ENCODE results near the gene UMODL1.

UMODL1 gene

DNA sequence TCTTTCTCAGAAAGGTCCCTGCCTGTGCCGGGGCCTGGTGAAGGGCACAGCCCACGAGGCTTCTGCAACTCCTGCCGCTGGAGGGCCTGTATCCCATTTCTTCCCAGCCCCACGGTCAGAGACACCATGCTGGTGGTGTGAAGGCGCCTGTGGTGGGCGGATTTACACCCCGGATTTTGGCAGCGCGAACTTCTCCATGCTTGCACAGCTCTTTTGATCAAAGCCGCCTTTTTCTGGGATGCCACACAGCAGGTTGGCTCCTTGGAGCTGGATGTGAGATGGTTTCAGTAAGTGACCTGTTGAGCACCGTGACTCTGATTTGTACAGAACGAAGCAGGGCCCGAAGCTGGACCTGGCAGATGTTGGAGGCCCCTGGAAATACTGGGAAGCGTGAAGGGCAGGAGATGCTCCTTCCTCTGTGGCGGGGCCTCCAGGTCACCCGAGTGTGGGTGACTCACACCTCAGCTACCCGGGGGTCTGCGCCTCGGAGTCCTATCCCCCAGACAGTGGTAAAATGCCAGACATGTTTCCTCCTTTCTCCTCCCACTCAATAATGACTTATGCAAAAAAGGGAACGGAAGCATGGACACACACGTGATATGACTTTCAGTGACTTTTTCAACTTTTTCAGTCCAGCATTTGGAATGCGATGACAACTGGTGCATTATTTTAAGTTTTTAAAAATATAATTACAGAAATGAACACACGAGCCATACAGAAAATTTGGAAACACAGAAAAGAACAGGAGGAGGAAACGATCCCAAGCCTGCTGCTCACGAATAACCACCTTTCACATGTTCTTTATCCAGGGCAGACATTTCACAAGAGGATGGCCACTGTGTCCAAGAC, 9.0 kb downstream of the UMODL1 start:
- no peak for DNase-seq

DNA sequence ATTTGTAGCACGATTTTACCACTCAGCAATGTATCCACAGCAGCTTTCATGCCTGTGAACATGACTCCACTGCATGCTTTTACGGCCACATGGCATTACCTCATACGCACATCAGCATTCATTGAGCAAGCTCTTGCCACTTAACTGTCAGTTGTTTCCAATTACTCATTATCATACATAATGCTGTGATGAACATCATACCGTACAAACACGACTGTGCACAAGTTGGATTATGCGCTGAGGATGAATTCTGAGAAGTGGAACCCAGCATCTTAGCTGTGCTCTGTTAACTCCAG, 9.6 kb downstream of the UMODL1 start:
- no peak for DNase-seq

DNA sequence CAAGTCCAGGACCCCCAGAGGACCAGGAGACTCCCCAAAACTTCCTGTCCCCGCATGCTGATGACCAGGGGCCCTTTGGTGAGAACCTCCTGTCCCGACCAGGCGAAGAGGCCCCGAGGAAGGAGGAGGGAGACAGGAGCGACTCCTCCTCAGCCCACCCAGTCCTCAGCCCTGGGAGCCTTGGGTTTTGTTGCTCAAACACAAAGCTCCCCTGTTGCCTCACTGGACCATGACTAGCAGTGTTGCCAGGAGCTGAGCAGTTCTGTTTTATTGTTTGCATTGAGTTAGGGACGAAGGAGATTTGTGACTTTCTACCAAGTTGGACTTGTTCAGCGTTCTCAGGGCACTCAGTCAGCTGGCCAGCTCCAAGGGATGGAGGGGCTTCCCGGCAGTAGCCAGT, 10.0 kb downstream of the UMODL1 start:
- DNase-seq: no peak

DNA sequence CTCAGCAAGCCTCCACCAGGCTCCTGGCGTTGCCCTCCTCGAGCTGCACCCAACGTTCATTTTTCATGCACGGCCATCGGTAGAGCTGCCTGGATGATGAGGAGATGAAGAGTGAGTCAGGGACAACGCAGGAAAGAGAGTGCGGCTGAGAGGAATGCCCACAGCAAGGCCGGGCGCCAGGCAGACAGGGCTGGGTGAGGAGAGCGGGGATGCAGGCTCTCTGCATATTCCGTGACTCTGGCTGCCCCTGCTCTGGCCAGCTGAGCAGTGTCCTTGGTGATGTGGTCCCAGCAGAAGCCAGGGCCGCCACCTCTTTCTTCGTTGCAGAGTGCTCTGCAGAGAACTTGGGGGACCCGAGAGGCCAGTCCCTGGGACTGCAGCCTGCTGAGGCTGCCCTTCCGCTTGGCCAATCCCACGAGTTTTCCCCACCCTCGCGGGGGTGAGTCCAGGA, 10.8 kb downstream of the UMODL1 start:
- no peak for DNase-seq

DNA sequence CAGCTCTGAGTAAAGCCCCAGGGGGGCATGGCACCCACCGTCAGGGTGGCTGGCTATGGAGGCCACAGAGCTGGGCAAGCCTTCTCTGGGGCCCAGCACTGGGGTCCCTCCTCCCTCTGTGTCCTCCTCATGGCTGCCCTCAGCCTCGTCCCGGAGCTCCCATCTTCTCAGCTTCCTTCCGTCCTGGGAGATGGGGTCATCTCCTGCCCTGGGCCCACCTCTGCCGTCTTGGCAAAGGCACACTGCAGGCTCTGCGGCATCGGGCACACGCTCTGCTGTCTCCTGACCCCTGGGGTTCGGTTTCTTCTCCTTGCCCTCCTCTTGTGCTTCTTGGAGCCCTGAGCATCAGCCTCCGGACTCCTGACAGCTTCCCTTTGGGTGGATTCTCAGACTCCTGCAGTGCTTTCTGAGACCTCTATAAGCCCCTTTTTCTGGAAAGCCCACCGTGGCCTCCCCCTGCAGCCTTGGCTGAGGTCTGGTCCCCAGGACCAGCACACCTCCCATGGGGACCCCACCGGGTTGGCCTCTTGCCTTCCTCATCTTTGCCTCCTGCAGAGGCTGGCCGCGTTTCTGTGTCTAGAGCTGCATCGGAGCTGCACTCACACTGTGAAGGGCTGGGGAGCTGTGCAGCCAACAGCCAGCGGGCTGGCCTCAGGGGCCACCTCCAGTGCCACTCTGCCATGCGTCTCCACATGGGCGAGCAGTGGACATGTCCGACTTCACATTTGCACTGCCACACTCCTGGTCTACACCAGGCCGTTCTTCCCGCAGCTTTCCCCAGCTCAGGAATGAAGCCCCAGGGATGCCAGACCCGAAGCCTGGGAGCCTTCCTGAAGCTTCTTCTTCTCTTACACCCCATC, 11.6 kb downstream of the UMODL1 start:
- no peak for DNase-seq

DNA sequence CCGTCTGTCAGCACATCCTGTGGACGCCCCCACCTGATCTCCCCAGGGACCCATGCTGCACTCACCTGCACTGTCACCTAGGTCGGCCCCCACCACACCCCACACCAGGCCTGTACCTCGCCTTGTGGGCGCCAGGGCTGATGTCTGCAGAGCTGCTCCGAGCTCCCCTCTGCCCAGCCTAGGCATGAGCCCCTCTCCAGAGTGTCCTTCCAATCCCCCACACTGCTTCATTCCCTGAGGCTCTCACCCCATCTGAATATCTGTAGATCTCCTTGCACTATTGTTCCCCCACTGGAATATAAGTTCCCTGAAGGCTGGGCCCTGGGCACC, 12.2 kb downstream of the UMODL1 start:
- DNase-seq: no peak

DNA sequence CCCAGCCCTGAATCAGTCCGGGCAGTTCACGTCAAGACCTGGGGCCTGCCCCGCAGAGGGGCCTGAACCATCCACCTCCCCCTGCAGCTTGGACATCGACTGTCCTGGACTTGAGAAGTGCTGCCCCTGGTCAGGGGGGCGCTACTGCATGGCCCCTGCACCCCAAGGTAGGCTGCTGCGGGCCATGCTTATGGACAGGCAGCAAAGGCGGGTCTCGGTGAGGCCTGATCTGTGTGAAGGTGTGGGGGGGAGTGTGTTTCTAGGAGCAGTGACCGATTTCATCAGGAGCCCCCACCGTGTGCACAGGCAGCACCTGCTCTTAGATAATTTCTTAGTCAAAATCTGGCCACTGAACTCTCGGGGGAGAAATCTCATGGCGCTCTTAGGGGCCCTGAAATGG, 13.0 kb downstream of the UMODL1 start:
- DNase-seq: no peak

DNA sequence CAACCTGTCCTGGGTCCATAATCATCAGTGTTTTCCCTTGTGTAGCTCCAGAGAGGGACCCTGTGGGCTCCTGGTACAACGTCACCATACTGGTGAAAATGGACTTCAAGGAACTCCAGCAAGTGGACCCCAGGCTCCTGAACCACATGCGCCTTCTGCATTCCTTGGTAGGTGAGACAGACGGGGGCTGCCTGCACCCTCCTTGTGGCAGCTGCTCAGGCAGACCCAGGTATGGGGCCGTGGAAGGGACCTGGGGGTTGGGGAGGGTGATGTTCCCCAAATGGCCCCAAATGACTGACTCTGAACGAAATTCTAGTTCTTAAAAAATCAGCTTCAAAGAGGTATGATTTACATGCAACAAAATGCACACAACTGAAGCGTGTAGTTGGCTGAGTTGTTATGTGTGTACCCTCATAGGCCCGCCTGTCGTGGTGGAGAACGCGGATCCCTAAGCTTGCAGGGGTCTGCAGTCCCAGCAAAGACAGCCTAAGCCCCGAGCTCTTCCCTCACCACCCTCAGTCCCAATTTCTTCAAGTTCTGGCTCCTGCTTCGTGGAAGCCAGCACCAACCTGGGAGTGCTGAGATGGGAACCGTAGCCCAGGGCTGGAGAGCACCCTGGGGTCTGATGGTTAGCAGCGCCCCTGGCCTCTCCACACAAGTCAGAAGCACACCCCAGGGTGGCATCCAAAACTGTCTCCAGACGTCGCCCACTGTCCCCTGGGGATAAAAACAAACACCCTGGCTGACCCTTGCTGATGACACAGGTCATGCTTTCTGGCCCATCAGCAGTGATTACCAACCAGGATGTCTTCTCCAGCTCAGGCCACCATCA, 14.3 kb downstream of the UMODL1 start:
- no peak for DNase-seq

DNA sequence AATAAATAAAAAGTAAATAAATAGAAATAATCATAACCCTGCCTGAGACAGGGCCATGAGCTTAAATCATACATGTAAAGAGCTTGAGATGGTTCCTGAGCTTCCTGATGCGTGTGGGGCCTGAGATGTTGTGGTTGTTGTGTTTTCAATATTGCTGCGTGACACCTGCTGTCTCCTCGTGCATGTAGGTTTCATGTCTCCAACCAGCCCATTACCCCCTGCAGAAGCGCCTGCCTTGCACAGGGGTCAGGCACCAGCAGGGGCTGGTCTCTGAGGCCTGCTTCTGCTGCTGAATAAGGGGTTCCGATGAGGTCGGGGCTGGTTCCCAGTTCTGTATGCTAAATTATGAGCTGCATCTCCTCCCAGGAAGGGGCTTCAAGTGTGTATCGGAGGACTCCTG, 15.9 kb downstream of the UMODL1 start:
- DNase-seq: no peak

DNA sequence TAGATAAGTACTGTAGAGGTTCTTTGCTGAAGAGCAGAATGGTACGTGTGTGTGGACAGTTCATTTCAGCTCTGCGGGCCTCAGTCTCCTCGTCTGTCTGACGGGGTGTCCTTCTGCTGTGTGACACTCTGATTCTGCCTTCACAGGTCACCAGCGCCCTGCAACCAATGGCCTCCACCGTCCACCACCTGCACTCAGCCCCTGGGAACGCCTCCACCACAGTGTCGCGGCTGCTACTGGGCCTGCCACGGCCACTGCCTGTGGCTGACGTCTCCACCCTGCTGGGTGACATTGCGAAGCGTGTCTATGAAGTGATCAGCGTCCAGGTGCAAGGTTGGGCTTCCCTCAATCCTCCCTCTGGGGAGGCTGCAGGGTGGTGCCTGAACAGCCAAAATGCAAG, 17.0 kb downstream of the UMODL1 start:
- no peak for DNase-seq

DNA sequence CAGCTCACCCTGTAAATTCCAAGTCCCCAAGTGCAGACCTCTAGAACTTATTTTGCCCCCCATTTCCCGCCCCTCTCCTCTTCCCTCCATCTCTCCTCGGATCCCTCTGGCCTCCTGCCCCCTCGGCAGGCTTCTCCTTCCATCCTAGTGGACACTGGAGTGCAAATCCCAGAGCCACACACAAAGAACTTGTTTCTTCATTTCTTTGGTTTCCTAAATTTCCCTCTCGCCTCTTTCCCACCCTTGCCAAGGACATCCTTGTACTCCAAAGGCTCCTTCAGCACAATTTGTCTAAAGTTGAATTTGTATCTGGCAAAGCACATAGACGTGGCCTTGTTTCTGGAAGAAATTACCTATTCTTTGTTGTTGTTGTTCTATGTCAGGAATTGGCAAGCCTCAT, 17.5 kb downstream of the UMODL1 start:
- no peak for DNase-seq

DNA sequence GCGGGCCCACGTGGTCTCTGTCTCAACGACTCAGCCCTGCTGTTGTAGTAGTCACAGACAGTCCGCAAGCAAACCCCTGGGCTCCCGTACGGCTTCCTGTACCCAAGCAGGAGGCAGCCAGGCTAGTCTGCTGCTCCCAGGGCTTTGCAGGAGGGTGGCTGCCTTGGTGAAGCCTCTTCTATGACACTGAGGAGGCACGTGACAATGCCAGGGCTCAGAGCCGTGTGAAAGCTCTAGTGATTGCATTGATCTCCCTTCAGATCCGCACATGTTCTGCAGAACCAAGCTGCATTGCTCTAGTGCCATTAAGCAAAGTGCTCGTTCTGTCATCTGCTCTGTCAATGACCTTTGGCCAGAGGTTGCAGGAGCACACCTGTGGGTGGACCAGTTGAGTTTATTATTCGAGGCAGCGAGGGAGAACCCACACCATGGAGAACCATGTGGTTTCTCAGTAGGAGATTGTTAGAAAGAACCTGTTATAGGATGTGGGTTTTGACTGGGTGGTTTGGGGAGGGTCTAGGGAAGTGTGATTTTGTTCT, 18.0 kb downstream of the UMODL1 start:
- DNase-seq: no peak

DNA sequence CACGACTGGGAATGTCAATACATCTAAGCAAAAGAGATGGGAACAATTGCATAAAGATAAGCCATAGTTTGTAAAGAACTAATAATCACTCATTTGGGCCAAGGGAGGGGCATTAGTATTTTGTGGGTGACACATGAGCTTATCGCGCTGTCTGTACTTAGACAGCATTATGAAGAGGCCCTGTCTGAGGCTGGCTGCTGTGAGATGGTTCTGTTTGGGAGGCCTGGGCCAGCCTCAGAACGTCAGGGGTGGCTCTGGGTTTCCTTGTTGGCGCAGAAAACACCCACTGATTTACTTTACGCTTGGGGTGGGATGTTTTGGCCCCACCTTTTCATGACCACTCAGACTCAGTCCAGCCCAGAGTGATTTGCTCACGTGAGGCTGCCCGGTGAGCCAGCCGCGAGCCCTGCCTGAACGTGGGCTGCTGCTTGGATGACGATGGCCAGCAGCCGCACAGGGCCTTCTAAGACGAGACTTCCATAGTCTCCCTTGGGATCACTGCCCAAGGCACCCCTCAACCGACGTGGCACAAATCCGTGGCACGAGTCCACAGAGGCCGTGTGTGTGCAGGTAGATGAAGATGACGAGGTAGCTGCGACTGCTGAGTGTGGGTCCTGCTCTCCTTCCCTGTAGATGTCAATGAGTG, 18.7 kb downstream of the UMODL1 start:
- no peak for DNase-seq

DNA sequence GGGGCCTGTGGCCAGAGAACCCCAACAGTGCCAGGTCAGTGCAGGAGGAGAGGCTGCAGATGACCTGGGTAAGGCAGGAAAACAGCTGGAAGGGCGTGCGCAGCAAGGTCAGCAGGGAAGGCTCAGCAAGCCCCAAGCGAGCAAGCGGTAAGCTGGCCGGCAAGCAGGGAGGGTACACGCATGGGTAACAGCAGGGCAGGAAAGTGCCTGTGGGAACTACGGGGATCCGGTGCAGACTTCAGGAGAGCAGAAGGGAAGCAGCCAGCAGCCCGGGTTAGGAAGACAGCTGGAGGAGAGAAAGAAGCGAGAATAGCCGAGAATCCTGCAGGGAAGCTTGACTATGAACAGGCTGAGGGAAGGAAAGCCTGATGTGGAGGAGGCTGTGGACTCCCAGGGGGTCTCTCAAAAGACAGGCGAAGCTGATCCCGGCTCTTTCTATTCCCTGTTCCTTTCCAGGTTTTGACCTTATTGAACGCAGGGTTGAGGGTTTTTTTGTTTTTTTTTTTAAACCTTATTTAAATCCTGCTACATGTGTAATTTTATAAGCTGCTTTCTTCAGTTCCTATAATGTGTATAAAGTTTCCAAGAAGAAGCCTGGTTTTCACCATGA, 20.9 kb downstream of the UMODL1 start:
- no peak for DNase-seq

DNA sequence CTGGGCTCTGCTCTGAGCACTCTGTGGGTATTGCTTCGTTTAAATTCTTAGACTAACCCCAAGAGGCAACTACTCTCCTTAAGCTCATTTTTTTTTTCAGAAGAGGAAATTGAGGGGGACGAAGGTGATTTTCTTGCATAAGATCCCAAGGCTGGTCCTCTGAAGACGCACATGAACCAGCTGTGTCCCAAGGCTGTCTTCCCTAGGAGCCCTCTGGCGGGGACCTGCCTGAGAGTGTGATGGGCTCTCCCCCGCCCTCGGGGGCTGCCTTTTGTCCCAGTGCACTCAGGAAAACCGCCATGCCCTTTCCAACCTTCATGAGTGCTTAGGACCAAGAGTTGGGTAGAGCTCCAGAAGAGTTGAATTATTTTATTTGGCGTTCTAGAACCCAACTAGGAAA, 21.7 kb downstream of the UMODL1 start:
- no peak for DNase-seq

DNA sequence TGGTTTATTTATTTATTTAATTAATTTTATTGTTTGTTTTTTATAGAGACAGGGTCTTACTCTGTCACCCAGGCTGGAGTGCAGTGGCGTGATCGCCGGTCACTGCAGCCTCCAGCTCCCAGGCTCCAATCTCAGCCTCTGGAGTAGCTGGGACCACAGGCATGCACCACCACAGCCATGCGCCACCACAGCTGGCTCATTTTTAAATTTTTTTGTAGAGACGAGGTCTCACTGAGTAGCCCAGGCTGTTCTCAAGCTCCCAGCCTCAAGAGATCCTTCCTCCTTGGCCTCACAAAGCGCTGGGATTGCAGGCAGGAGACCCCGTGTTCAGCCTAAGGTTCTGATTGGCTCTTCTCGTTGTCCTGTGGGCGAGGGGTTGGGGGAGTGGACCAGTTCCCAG, 22.1 kb downstream of the UMODL1 start:
- DNase-seq: no peak

DNA sequence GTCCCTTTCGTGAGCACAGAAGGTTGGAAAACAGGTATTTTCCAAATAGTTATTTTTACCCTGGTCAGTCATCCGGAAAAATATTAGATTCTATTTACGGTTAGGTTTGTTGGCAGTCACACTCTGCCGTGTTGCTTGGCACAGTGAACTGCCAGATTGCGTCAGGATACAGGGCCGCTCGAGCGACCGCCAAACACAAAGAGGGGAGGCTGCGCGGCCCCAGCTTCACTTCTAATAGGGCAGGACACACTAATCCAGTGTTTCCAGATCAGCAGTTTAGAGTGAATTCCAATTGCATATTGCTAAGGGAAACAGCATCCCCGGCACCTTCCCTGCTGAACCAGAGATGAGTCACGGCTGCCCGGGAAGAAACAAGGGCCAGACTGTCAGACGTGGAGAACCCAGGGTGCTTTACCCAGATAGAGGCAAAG, 22.9 kb downstream of the UMODL1 start:
- DNase-seq: no peak

DNA sequence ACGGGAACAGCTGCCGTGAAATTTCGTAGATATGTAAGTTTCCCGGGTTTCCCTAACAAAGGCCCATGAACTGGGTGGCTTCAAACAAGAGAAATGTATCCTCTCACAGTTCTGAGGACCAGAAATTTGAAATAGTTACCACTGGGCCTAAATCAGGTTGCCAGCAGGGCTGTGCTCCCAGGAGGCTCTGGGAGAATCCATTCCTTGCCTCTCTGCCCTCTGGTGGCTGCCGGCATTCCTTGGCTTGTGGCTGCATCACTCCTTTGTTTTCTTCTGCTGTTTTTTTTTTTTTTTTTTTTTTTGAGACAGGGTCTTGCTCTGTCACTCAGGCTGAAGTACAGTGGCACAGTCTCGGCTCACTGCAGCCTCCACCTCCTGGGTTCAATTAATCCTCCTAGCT, 23.7 kb downstream of the UMODL1 start:
- DNase-seq: no peak

DNA sequence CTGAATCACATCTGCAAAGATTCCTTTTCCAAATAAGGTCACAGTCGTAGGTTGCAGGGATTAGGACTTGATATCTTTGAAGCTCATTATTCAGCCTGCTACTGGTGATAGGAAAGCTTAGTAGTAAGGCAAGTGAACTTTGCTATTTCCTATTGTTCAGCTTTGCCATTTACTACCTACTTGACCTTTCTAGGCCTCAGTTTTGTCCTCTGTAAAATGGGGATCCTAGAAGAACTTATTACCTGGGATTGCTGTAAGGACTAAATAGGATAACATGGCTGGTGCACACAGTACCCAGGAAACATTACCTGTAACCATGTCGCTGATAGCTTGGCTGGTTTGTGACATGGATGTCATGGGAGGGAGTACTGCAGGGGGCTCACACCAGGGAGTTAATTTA, 24.5 kb downstream of the UMODL1 start:
- DNase-seq: no peak

DNA sequence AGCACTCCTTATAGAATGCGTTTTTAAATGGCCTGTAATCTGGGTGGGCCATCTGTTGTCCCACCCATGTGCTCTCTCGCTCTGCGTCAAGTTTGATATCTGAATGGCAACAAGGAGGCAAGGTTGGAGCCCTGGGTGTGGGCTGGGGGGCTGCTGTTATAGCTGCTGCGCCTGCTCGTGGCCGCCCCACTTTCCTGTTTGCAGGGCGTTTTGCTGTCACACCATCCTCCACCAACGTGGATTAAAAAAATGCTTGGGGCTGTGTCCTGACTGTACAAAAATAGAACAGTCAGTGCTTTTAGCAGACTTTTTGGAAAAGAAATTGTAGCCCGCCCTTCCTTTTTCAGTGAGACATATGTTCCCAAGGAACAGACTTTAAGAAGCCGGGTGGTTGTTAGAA, 25.4 kb downstream of the UMODL1 start:
- no peak for DNase-seq

DNA sequence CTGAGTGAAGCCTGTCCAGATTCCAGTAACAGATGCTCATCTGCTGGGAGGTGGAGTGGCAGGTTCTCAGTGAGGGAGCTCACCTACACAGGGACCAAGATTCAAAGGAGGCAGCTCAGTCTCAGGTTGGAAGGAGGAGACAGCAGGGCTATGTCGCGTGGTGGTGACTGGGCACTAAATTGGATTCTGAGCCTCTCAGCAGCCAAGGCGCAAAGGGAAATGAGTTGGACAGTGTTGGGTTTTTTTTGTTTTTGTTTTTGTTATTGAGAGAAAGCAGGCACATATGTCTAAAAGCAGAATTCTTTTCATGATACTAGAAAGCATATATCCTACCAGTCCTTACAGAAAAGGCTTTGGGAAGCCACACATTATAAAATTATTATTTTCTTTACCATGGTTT, 26.2 kb downstream of the UMODL1 start:
- no peak for DNase-seq

DNA sequence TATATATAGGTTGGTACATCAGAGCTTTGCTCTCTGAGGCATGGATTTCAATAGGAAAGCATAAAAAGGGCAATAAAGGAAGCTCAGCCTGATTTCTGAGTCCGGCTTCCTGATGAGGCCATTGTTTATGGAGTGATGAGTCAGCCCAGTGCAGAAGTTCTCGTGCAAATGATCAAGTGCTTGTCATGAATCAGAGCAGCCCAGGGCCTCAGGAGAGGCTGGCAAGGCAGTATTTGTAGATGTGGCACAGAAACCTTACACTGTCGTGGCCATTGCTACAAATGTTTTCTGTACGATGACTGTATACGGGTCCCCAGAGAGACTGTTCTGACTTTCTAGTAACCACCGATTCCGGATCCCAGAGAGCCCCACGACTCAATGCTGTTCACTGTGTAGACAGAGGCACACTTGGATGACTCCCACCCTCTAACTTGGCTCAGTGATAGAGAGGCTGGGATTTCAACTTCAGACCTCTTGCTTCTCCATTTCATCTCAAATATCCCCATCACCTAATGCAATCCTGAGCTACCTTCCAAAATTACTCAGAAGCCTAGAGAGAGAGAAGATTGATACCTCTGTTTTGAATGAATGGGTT, 26.8 kb downstream of the UMODL1 start:
- DNase-seq: no peak

Data from T-helper 1 cell (primary cell).